ENCODE results near the gene RNF4. TPM values are rescaled to one million over a fixed set of nuclear protein-coding genes. Genes with fewer than 3 reads are reported as not detected.
"Not testable (repeated sequence)": the region's sequence is repeated elsewhere in the genome, so short reads cannot be mapped to it uniquely, and the experiment has no call there.

Gene RNF4
- total RNA-seq, 1 experiment from 2014 or later: 72.6 TPM

- DNase-seq (ENCODE audit: low read depth): no peak
Observed at GRCh38 chr4:2526559-2526958, 57.7 kb downstream of the RNF4 start.

- DNase-seq (ENCODE audit: low read depth): no peak
Observed at GRCh38 chr4:2534904-2535375, 66.0 kb downstream of the RNF4 start.

GRCh38 chr4:2535376-2536192, 66.7 kb downstream of the RNF4 start:
- no peak for DNase-seq (ENCODE audit: low read depth)

GRCh38 chr4:2536193-2537010, 67.5 kb downstream of the RNF4 start, which contains the start of gene FAM193A:
FAM193A (plus strand) TSS chr4:2536647; CDS start chr4:2536916, 269 bp downstream.
- peak; percentile 99 for DNase-seq (ENCODE audit: low read depth)

GRCh38 chr4:2537011-2537830, 68.3 kb downstream of the RNF4 start:
- DNase-seq (ENCODE audit: low read depth): peak; percentile 19

- DNase-seq (ENCODE audit: low read depth): not testable (repeated sequence)
Observed at GRCh38 chr4:2543580-2544191, 74.8 kb downstream of the RNF4 start.

GRCh38 chr4:2545321-2546013, 76.6 kb downstream of the RNF4 start:
- peak; percentile 17 for DNase-seq (ENCODE audit: low read depth)

- DNase-seq (ENCODE audit: low read depth): no peak
Observed at GRCh38 chr4:2546286-2546823, 77.4 kb downstream of the RNF4 start.

- DNase-seq (ENCODE audit: low read depth): not testable (repeated sequence)
Observed at GRCh38 chr4:2546961-2547691, 78.2 kb downstream of the RNF4 start.

- DNase-seq (ENCODE audit: low read depth): no peak
Observed at GRCh38 chr4:2551118-2551517, 82.2 kb downstream of the RNF4 start.

- DNase-seq (ENCODE audit: low read depth): no peak
Observed at GRCh38 chr4:2552806-2553205, 83.9 kb downstream of the RNF4 start.

GRCh38 chr4:2558301-2558700, 89.4 kb downstream of the RNF4 start:
- no peak for DNase-seq (ENCODE audit: low read depth)

- no peak for DNase-seq (ENCODE audit: low read depth)
Observed at GRCh38 chr4:2560167-2560566, 91.3 kb downstream of the RNF4 start.

Other genes starting within 250 kb of the RNF4 start
- gene HAUS3, start 227.0 kb upstream of the RNF4 start, total RNA-seq (2014; rRNA removed): 16.1 and 23.0 TPM in 2 replicates
- 1.9 and 2.1 TPM in 2 replicates for gene POLN, start 227.0 kb upstream of the RNF4 start, total RNA-seq (2014; rRNA removed)
- gene MXD4, start 207.0 kb upstream of the RNF4 start, total RNA-seq (2014; rRNA removed): 45.3 and 48.7 TPM in 2 replicates
- gene ZFYVE28, start 50.5 kb upstream of the RNF4 start, total RNA-seq (2014; rRNA removed): 2.1 and 2.6 TPM in 2 replicates
- not detected in 2 replicates for gene CFAP99, start 50.2 kb upstream of the RNF4 start, total RNA-seq (2014; rRNA removed)
- gene FAM193A, start 67.5 kb downstream of the RNF4 start, total RNA-seq (2014; rRNA removed): 12.1 and 14.9 TPM in 2 replicates

Measured in LHCN-M2 (cell line).